Measurements from ENCODE around the gene JARID2.

The JARID2 gene

GRCh38 chr6:15338476-15338875 lies 92.6 kb downstream of the JARID2 start:
- no peak for DNase-seq

- DNase-seq: no peak
Observed at GRCh38 chr6:15339081-15339480, 93.2 kb downstream of the JARID2 start.

- no peak for DNase-seq
Observed at GRCh38 chr6:15340105-15340601, 94.3 kb downstream of the JARID2 start.

GRCh38 chr6:15340775-15341174 lies 94.9 kb downstream of the JARID2 start:
- no peak for DNase-seq

- DNase-seq: no peak
Observed at GRCh38 chr6:15341311-15342001, 95.6 kb downstream of the JARID2 start.

- DNase-seq: no peak
Observed at GRCh38 chr6:15342114-15342513, 96.2 kb downstream of the JARID2 start.

- no peak for DNase-seq
Observed at GRCh38 chr6:15343490-15344191, 97.8 kb downstream of the JARID2 start.

GRCh38 chr6:15344192-15344519 lies 98.3 kb downstream of the JARID2 start:
- no peak for DNase-seq

- no peak for DNase-seq
Observed at GRCh38 chr6:15344831-15345230, 99.0 kb downstream of the JARID2 start.

GRCh38 chr6:15346315-15346714 lies 100.4 kb downstream of the JARID2 start:
- no peak for DNase-seq

- no peak for DNase-seq
Observed at GRCh38 chr6:15348528-15348927, 102.7 kb downstream of the JARID2 start.

- no peak for DNase-seq
Observed at GRCh38 chr6:15349379-15349778, 103.5 kb downstream of the JARID2 start.

- no peak for DNase-seq
Observed at GRCh38 chr6:15350386-15351083, 104.7 kb downstream of the JARID2 start.

- no peak for DNase-seq
Observed at GRCh38 chr6:15351631-15352030, 105.8 kb downstream of the JARID2 start.

GRCh38 chr6:15352220-15352619 lies 106.4 kb downstream of the JARID2 start:
- DNase-seq: no peak

GRCh38 chr6:15352845-15353244 lies 107.0 kb downstream of the JARID2 start:
- DNase-seq: no peak

- DNase-seq: no peak
Observed at GRCh38 chr6:15355683-15356099, 109.8 kb downstream of the JARID2 start.

- no peak for DNase-seq
Observed at GRCh38 chr6:15356179-15356578, 110.3 kb downstream of the JARID2 start.

- DNase-seq: no peak
Observed at GRCh38 chr6:15356937-15357336, 111.1 kb downstream of the JARID2 start.

GRCh38 chr6:15357782-15358181 lies 111.9 kb downstream of the JARID2 start:
- DNase-seq: no peak

- no peak for DNase-seq
Observed at GRCh38 chr6:15358579-15359327, 112.9 kb downstream of the JARID2 start.

- no peak for DNase-seq
Observed at GRCh38 chr6:15359335-15359862, 113.5 kb downstream of the JARID2 start.

GRCh38 chr6:15360300-15360699 lies 114.4 kb downstream of the JARID2 start:
- no peak for DNase-seq

All from activated CD4-positive, alpha-beta T cell treated with anti-CD3 and anti-CD28 coated beads for 1 hour (primary cell).